HG03342 (cell line): Measurements from ENCODE around the gene KIAA0408.
"Not testable (repeated sequence)": the region's sequence is repeated elsewhere in the genome, so short reads cannot be mapped to it uniquely, and the experiment has no call there.

Source experiments
- ATAC-seq: cut with Tn5 transposase; IDR thresholded peaks from one replicate; pipeline ENCODE4 v1.9.1; 2021; ENCODE audit warnings: mild to moderate bottlenecking, moderate library complexity; ENCODE audit not compliant: unreplicated experiment

The KIAA0408 gene

DNA sequence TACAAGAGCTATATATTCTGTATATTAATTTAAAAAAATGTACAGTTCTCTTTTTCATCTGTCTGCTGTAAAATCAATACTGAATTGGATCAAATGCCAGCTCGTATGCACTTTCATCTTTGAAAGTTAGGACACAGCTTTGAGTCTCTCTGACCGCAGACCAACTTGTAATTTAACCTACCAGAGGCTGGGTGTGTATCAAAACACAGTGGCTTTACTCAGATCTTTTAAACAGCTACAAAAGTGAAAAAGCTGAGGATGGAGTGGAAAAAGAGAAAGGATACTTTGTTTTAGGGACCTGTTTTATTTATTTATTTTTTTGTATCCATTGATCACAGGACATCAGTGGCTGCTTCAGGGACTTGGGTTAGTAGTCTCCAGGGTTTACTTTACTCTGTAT lies 44.1 kb downstream of the KIAA0408 start:
- ATAC-seq: no peak

DNA sequence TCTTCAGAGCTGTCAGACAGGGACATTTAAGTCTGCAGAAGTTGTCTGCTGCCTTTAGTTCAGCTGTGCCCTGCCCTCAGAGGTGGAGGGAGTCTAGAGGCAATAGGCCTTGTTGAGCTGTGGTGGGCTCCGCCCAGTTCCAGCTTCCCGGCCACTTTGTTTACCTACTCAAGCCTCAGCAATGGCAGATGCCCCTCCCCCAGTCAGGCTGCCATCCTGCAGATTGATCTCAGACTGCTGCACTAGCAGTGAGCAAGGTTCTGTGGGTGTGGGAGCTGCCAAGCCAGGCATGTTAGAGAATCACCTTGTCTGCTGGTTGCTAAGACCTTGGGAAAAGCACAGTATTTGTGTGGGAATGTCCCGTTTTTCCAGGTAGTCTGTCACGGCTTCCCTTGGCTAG lies 46.1 kb downstream of the KIAA0408 start:
- not testable (repeated sequence) for ATAC-seq

DNA sequence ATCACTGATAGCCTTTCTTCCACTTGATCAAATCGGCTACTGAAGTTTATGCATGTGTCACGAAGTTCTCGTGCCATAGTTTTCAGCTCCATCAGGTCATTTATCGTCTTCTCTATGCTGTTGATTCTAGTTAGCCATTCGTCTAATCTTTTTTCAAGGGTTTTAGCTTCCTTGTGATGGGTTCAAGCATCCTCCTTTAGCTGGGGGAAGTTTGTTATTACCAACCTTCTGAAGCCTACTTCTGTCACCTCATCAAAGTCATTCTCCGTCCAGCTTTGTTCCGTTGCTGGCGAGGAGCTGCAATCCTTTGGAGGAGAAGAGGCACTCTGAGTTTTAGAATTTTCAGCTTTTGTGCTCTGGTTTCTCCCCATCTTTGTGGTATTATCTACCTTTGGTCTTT lies 47.2 kb downstream of the KIAA0408 start:
- ATAC-seq: not testable (repeated sequence)
